ENCODE results near the gene HOXC10.

Gene HOXC10

DNA sequence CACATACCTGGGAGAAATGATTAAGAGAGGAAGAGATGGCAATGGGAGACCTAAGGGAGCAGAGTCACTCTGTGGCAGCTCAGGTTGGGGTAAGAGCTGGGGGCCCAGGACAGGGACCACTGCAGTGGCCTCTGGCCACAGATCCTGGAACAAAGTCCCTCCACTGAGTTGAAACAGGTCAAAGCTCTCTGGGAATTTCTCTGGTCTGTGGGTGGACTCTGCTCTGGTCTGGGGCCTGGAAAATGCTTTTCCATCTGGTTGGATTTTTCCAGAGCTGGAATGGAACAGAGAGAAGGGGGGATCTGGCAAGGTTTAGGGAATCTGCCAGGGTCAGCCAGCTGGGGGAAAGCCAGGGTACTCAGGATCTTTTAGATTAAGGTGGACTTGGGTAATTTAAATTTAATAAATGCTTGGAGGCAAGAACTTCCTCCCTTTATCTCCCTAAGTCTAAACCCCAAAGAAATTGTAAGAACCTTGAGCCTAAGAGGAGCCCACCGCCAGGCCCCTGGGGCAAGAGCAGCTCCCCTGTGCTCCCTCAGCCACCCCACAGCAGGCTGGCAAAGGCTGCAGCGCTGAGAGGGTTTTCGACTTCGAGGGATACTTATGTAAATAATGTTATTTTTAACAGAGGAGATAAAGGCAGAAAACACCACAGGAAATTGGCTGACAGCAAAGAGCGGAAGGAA, 3.7 kb downstream of the HOXC10 start:
- in situ Hi-C loops (cut with HindIII; ENCODE audit: low sequenced_read_pairs) = no loop called here

DNA sequence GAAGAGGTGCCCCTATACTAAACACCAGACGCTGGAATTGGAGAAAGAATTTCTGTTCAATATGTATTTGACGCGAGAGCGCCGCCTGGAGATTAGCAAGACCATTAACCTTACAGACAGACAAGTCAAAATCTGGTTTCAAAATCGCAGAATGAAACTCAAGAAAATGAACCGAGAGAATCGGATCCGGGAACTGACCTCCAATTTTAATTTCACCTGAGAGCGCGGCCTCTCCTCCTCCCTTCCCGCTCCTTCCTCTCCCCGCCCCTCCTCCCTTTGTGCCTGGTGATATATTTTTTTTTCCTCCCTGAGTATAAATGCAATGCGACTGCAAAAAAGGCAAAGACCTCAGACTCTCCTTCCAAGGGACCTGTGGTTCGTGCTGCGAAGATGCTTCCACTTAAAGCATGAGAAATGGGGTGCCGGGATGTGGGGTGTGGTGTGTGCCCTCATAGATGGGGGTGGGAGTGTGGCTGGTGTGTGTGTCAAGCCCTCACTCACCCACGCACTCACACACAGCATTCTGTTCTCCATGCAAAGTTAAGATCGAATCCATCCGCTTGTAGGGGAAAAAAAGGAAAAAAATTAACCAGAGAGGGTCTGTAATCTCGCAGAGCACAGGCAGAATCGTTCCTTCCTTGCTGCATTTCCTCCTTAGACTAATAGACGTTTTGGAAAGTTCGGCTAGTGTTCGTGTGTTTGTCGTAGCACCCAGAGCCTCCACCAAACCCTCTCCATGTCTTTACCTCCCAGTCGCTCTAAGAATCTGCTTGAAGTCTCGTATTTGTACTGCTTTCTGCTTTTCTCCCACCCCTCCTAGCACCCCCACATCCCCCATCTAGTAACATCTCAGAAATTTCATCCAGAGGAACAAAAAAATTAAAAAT, 4.5 kb downstream of the HOXC10 start:
- in situ Hi-C loops (cut with HindIII; ENCODE audit: low sequenced_read_pairs) = no loop called here

DNA sequence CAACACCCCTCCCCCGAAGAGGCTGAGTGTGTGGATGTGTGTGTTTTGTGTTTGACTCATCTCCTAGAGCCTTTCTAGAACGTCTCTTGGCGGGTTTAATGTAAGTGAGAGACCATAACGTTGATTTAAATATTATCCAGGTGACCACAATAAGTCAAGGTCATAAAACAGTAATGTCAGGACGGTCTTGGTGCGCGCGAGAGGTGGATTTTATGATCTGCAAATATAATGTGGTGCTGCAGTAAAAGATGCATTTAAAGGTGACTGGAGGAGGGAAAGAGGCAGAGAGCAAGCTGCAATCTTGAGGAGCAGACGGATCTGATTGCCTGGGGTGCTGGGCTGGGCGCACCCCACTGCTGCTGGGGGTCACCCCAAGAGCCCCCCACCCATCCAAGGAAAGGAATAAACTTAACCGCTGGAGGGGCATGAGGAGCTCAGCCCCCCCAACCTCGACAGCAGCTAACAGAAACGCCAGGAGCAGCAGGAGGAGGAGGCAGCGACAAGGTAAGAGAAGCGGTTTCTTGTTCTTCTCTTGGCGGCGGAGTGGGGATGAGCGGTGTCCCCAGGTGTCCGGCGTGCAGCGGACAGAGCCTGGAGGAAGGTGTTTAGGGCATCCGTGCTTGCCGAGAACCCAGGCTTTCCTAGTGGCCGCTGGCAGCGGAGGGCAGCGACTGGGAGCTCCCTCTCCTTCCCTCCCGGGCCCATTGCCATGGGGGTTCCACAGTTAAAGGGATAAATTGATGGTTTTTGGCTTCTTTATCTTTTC, 5.5 kb downstream of the HOXC10 start:
- in situ Hi-C loops (cut with HindIII; ENCODE audit: low sequenced_read_pairs) = no loop called here

DNA sequence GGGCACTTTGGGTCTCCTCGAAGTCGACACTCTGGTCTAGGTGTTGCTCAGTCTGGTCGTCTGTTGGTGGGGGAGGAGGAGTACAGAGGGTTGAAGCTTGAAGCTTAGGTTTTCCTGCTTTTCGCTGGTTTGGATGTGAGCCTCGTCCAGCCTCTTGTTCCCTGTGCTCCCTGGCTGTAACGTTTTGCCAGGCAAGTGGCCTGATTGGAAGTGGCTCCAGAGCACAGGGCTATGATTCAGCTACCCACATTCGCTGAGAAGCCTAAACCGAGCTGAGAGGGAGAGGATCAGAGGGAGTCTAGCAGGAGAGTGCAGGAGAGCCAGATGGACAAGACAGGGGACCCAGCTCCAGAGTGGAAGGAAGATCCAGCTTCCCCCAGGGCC, 6.1 kb downstream of the HOXC10 start:
- in situ Hi-C loops (cut with HindIII; ENCODE audit: low sequenced_read_pairs) = no loop called here

DNA sequence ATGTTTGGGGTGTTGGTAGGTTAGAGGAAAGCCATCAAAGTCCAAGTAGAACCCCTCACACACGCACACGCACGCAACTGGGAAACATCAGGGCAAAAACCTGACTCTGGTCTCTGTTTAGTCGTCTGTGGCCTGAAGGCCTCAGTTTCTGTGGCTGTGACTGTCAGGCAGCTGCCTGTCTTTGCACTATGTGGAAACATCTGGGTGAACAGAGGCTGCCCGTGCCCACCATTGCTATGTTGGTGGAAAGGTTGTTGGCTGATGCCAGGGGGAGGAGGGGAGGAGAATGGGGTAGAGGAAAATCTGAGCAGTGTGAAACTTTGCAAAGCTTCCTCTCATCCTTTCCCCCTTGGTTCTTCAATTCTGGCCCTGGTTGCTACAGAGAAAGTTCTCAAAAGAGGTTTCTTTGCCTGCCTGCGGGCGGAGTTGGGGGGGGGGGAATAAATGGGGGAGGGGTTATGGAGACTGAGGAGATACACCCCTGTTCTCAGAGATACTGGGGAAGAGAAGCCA, 7.5 kb downstream of the HOXC10 start:
- in situ Hi-C loops (cut with HindIII; ENCODE audit: low sequenced_read_pairs) = no loop called here

DNA sequence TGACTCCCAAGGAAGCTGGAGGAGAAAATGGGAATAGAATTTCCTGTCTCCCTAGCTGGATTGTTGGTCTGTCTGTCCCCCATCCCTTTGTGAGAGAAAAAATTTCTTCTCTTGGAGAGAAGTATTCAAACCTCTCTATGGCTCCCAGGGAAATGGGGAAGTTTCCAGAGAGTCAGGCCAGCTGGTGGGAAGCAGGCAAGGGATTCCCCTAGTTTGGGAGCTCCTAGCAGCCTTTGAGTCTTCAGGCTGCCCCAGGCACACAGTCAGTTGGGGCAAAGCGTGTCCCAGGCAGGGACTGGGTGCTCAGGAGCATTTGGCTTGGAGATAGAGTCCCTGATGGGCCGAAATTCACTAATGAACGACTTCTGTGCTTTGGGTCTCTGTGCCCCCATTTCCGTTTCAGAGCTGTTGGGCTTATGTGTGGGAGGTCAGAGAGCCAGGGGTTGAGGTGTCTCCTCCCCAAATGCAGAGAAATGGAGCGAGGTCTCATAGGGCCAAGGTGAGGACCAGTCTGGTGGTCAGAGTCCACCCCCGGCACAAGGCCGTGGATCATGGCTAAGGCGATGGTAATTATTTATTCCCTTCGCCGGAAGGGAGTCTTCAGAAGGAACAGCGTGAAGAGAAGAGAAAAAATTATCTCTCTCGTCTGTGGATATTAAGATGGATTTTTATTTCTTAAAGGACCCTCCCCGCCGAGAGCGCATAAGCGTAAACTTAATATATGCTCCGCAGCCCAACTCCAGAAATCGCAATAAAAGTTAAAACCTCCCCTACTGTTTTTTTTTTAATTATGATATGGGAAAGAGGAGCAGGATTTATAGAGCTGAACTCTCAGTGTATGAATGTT, 8.4 kb downstream of the HOXC10 start:
- in situ Hi-C loops (cut with HindIII; ENCODE audit: low sequenced_read_pairs) = no loop called here

DNA sequence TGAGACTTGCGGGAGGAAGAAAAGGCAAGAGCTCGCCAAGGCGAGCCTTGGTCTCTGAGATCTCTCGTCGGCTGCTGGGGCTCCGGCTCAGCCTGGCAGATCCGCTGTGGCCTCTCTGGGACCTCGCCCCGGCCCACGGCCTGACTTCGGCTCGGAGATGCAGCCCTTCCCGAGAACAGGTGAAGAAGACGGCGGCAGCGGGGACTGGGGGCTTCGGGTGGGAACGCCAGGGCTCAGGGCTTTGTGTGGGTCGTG, 9.0 kb downstream of the HOXC10 start:
- in situ Hi-C loops (cut with HindIII; ENCODE audit: low sequenced_read_pairs) = no loop called here

DNA sequence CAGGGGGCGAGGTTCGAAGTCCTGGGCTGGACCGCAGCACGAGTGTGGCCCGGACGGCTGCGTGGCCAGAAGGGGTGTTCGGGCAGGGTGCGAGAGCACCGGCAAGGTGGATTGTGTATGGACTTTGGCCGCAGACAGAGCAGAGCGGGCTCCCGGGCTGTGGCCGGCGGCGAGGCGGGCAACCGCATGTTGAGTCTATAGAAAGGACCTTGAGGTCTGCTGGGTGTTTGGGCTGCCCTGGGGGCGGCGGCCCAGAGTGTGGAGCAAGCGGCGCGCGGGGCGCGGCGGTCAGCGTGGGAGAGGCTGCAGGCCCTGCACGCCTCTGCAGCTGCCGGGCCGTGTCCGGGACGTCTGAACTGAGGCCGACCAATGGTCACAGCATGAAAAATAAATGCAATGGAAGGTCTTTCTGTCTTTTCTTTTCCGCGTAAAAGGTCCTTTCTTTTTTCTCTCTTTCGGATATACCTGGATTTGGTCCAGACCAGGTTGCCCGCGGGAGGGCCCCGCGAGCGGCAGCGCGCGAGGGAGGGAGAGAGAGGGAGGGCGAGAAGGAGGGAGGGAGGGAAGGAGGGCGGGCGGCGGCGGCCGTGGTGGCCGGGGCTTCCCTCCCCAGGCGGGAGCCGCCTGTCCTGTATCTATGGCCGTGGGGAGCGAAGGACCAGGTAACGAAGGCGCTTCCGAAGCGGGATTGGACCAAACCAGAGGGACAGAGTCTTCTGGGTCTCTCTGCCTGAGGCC, 9.5 kb downstream of the HOXC10 start:
- in situ Hi-C loops (cut with HindIII; ENCODE audit: low sequenced_read_pairs) = no loop called here

DNA sequence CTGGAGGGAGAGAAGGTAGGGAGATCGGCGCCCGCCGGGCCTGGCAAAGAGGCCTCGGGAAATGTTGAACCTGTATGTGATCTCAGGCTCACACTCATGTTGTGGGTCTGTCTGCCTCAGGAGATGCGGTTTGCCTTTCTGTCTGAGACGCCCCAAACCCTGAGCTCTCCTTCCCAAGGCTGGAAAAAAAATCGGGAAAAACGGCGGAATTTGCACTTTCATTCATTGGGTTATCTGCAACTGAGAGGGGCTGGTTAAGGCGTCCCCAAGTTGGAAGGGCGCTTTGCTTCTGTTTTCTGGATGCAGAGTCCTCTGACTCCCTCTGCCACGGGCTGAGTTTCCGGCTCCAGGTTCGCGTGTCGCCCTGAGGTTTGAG, 10.0 kb downstream of the HOXC10 start:
- in situ Hi-C loops (cut with HindIII; ENCODE audit: low sequenced_read_pairs) = no loop called here

DNA sequence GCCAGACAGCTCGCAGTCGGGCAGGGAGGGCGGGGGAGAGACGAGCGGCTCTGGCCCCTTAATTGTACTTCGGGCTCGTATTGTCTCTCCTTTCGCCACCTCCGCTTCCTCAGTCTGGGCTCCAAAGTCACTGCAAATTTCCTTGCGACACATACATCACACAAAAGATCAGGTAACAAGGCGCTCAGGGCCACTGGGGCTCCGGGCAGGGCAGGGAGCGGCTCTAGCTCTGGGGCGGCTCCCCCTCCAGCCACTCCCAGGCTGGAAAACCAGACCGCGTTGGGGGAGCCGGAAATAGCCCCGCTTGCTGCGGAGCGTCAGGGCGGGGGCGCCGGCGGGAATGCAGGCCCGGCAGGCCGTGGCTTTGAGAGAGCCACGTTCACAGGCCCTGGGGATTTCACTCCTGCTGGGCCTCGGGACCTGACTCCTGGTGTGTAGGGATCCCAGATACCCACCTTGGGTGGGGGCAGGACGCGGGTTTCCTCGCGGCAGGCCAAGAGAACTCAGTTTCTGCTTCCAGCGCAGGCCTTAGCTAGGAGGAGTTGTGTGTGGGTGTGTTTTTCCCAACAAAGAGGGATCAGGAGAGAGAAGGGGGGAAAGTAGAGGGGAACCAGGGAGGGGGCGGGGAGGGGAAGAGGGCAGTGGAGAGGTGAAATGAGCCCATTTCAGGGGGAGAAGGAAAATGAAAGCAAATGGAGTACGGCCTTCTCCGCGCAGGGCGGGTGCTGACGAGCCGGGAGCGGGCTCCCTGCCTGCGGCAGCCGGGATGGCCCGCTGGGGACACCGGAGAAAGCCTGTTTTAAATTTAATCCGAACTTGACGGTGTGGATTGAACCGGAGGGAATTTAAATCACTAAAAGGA, 10.7 kb downstream of the HOXC10 start:
- in situ Hi-C loops (cut with HindIII; ENCODE audit: low sequenced_read_pairs) = no loop called here

DNA sequence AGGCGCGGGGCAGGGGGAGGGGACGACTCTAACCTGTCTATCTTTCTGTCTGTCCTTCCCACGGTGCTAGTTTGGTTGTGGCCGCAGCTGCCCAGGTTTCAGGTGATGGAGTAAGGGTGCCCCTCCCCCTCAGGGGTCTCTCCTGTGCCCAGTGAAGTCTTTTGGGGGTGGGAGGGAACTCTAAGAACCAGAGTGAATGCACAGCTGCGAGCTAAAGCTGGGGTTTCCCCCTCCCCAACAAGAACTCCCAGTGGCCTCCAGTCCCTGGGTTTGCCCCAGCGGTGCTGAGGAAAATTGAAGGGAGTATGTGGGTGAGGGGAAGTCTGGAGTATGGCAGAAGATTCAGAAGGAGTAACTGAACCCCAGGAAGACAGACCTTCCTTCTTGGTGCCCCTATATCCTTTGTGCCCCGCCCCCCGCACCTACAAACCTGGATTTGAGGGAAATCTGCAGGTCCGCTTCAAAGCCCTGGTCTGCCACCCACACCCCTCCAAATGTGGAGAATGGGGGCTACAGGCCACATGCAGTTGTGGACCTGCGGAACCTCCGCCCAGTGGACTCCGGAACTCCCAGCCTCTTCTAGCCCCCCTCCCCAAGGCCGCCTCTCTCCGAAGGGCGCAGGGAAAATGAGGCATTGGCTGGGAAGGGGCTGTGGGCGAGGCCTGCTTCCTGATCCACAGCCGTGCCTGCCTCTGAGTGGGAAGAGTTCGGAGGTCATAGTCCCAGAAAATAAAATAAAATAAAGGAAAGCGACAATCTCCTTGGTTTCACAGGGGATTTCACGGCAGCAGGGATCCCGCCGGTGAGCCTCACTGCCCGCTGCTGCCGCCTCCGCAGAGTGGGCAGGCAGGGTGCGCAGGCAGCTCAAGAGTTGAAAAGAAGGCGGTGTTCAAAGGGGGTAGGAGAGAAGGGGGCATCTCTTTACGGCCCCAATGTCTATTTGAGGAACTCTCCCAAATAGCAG, 11.6 kb downstream of the HOXC10 start:
- in situ Hi-C loops (cut with HindIII; ENCODE audit: low sequenced_read_pairs) = no loop called here

DNA sequence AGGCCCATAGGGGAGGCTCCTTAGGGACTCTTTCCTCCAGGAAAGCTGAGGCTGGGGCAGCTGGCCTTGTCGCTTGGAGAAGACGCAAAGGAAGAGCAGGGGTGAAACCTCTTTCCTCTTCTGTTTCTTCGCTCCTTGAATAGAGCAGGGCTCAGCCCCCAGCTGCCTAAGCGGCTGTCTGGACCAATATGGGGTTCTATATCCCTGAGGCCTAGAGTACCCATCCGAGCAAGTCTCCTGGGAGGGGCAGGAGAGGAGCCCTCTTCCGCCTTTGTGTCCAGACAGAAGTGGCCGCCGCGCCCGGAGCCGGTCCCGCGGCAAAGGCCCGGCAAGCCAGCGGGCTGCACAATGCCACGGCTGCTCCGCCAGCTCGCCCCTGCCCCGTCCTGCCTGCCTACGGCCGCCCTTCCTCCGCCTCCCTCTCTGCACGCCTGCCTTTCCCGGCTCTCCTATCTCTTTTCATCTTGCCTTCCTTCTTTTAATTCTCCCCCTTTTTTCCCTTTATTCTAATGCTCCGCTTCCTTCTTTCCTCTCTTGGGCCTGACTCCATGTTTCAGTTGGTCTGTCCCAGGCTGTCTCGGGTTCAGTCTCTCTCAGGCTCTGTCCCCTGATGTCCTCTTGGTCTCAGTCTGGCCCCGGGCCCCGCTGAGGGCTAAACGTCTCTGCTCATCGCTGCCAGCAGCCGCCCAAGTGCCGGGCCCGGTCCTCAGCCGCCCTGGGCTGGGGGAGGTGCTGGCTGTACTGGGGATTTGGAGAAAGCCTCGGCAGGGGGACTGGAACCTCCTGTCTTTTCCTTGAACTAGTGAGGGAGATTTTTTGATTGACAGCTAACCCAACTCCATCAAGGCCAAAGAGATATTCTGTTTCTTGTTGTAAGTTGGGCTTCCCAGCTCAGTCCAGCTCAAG, 12.5 kb downstream of the HOXC10 start:
- in situ Hi-C loops (cut with HindIII; ENCODE audit: low sequenced_read_pairs) = no loop called here

DNA sequence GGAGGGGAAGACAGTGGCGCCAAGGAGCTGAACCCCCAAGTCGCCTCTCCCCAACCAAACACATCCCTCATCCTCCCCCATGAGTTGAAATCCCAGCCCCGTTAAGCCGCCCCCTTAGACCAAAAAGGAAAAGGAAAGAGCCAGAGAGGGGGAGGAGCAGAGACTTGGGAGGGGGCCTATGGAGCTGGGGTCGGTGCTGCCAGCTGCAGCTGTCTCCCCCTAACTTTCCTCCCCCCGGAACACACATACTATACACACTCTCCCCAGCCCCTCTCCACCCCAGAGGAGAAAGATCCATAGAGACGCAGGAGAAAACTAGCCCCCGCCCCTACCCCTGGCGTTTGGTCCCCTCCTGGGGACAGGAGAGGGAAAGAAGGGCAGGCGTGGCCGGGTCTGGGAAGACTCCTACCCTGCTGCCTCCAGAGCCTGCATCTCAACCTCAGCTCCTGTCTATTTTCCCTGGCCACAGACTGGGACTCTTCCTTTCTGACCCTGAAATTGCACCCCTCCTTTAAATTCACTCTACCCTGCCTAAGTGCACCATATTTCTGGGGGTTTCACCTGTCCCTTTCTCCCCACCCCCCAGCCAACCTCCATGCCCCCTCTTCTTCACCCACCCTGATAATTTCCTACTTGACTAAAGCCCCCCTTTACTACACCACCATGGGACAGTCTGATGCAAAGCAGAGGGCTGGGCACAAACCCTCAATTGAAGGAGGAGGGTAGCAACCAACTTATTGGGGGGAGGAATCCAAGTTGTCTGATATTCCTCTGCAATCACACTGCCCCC, 13.4 kb downstream of the HOXC10 start:
- in situ Hi-C loops (cut with HindIII; ENCODE audit: low sequenced_read_pairs) = no loop called here

DNA sequence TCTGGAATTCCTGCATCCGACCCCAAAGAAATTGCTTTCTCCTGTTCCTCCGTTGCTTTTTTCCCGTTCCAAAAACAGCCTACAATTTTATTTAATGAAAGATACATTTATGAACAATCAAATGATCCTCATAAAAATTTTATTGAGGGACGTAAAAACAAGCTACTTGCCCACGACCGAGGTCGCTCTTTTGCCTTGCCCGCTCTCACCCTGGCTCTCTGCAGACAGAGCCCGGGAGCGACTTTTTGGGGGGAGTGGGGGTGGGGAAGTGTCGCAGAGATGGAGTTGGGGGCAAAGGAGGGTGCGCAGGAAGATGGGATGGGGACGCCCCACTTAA, 13.9 kb downstream of the HOXC10 start:
- in situ Hi-C loops (cut with HindIII; ENCODE audit: low sequenced_read_pairs) = no loop called here

DNA sequence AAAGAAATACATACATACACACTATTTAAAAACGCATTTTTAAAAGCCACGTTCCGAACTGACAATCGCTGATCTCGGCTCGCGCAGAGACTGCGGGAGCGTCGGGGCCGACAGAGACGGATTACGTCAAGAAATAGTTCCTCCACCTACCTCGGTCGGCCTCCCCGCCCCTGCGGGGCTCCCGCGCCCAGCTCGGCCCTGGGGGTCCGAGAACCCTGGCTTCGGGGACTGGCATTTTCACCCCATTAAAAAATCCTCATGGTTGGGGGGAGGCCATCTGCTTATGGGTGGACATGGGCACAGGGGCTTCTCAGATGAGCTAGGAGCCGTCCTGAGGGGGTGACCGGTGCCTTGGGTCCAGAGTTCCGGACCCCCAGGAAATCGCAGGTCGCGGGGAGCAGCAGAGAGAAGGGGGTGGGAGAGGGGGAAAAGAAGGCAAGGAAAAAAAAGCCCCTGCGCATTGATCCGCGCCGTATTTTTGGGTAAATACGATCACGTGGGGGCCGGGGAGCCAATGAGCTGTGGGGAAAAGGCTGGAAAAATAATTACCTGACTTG, 14.7 kb downstream of the HOXC10 start:
- in situ Hi-C loops (cut with HindIII; ENCODE audit: low sequenced_read_pairs) = loop anchor here (25.0 kb wide), 1 partner anchor 213 kb away; no protein-coding TSS in a partner anchor

Measured in DLD1 (cell line).